ENCODE data around the gene ZNF587.
"Not testable (repeated sequence)": the region's sequence is repeated elsewhere in the genome, so short reads cannot be mapped to it uniquely, and the experiment has no call there.

ZNF587 gene

GRCh38 chr19:57849666-57850473 lies at the start of gene ZNF587:
ZNF587 (plus strand) TSS chr19:57849859; CDS start chr19:57850039, 180 bp downstream.
- peak; percentile 88 for DNase-seq

GRCh38 chr19:57800696-57801095 lies 49.0 kb upstream of the ZNF587 start:
- DNase-seq = no peak

GRCh38 chr19:57802269-57802668 lies 47.4 kb upstream of the ZNF587 start:
- DNase-seq = no peak

DNA sequence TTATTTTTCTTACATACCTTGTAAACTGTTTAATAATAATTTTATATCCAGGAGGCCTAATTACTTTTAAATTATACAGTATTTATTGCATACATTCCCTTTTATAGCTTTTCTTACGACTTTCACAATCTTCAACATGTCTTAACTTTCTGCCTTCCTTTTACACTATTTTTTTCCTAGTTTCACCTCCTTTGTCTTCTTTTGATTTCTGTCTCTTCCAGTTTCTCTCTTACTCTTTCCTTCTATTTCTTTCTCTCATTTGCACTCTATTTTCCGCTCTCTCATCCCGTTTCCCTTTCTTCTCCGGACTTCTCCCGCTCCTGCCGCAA lies 46.4 kb upstream of the ZNF587 start:
- no peak for DNase-seq

DNA sequence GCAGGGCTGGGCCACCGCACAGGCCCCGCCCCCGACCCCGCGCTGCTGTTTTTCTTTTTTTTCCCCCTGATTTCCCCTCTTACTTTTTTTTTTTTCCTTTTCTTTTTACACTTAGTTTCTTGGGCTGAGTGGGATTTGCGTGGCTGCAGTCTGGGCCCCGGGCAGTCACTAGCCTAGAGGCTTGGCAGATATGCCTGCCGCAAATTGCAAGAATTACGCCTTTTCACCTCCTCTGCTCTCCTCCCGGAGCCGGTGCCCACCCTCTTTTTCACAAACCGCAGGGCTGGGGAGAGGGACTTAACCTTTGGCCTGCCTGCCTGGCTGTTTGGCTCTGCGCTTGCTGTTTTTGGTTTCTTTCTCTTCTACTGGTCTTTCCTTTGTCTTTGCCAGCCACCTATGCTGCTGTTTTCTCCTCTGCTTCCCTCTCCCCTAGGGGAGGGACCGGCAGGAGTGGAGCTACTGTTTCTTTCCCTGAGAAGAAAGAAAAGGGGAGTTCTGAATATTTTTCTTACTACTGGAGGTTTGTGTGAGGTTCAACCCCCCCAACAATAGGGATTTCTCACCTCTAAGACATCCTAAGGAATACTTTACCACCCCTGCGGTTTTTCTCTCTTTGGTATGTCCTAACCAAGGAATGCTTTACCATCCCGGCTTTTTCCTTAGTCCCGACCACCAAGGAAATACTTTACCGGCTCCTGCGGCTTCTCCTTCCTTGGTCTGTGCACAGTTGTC lies 45.9 kb upstream of the ZNF587 start:
- no peak for DNase-seq

GRCh38 chr19:57807541-57807940 lies 42.1 kb upstream of the ZNF587 start:
- no peak for DNase-seq

- not testable (repeated sequence) for DNase-seq
Measured at GRCh38 chr19:57810410-57811295, 39.0 kb upstream of the ZNF587 start.

GRCh38 chr19:57812226-57812625 lies 37.4 kb upstream of the ZNF587 start:
- DNase-seq = peak; percentile 25

GRCh38 chr19:57812975-57813820 lies 36.5 kb upstream of the ZNF587 start:
- not testable (repeated sequence) for DNase-seq

DNA sequence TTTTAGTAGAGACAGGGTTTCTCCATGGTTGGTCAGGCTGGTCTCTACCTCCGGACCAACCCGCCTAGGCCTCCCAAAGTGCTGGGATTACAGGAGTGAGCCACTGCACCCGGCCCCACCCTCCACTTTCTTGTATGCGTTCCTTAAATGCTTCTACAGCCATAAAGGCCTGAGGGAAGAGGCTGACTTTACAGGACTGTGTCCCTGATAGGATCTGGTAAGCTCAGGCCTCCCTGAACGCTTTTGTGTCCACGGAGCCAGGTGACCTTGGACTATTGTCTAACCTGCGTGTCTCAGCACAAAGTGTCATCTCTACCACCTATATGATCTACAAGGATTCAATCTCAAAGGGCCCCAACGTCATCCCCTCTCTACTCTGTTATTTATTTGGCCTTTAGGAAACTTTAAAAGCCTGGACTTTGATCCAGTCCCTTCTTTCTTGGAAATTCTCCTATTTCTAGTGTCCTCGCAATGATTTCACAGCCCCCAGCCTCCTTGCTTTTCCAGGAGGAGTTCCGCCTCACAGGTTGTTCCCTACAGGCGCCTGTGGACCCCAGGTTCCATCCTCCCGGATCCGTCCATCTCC lies 35.6 kb upstream of the ZNF587 start:
- no peak for DNase-seq

- peak; percentile 85 for DNase-seq
Measured at GRCh38 chr19:57814505-57815246, 35.0 kb upstream of the ZNF587 start, which contains the start of gene ZNF552. ZNF552 (minus strand) TSS chr19:57814913; CDS start chr19:57814743, 170 bp downstream.

DNA sequence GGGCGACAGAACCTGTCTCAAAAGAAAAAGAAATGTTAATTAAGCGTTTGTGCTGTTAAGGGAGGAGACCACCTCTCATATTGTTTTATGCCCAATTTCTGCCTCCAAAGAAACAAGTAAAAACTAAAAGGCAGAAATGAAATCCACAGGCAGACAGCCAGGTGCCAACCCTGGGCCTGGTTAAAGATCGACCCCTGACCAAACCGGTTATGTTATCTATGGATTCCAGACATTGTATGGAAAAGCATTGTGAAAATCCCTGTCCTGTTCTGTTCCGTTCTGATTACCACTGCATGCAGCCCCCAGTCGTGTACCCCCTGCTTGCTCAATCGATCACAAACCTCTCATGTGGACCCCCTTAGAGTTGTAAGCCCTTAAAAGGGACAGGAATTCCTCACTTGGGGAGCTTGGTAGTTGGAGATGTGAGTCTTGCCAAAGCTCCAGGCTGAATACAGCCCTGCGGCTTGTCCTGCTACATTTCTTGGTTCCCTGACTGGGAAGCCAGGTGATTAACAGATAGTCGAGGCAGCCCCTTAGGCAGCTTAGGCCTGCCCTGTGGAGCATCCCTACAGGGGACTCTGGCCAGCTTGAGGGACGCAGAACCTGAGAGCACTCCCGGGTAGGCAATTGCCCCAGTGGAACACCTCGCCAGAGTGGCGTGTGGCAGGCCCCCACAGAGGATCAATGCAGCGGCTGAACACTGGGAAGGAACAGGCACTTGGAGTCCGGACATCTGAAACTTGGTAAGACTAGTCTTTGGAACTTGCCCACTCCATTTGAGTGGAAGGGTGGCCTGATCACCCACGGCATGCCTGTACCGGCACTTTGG lies 34.2 kb upstream of the ZNF587 start:
- DNase-seq = no peak

DNA sequence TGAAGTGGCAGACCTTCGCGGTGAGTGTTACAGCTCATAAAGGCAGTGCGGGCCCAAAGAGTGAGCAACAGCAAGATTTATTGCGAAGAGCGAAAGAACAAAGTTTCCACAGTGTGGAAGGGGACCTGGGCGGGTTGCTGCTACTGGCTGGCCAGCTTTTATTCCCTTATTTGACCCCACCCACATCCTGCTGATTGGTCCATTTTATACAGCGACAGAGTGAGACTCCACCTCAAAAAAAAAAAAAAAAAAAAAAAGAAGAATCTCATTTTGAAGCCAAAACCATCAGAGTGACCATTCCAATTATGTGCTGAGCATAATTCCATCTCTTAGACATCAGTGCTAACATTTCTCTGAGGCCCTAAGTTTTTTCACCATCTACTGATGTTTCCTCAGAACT lies 33.0 kb upstream of the ZNF587 start:
- no peak for DNase-seq

- no peak for DNase-seq
Measured at GRCh38 chr19:57817976-57818375, 31.7 kb upstream of the ZNF587 start.

DNA sequence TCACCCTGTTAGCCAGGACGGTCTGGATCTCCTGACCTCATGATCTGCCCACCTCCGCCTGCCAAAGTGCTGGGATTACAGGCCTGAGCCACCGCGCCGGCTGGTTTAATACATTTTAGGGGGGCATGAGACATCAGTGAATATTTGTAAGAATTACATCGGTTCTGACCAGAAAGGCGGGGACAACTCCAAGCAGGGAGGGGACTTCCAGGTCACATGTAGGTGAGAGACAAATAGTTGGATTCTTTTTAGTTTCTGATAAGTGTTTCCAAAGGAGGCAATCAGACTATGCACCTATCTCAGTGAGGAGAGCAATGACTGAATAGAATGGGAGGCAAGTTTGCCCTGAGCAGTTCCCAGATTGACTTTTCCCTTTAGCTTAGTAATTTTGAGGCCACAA lies 31.3 kb upstream of the ZNF587 start:
- no peak for DNase-seq

DNA sequence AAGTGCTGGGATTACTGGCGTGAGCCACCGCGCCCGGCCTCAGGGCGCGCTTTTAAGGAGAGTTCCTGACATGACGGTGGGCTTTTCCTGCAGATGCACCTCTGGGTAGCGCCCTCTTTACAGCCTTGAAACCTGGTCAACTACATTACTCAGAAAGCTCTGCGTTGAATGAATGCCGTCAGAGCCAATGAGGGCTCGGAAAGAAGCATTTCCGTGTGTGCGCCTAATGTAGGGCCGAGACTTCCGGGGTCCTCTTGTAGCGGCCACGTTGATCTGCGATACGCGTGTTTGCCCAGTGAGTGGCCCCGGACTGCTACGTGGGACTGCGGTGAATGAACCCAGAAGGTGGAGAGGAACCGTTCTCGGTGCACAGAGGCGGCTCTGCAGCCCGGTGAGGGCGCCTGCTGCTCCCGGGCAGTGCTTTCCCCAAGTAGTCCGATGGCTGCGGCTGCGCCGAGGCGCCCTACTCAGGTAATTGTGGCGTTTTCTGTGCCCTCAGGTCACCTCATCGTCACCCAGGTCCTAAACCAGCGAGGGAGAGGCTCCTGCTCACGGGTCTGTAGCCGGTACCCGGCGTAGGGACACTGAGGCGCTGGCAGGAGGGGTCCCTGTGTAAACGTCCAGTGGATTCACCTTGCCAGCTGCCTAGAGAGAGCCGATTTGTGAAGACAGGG lies 30.0 kb upstream of the ZNF587 start:
- peak; percentile 92 for DNase-seq

- no peak for DNase-seq
Measured at GRCh38 chr19:57820599-57820998, 29.1 kb upstream of the ZNF587 start.

GRCh38 chr19:57821095-57821494 lies 28.6 kb upstream of the ZNF587 start:
- not testable (repeated sequence) for DNase-seq

- DNase-seq = not testable (repeated sequence)
Measured at GRCh38 chr19:57821501-57821900, 28.2 kb upstream of the ZNF587 start.

DNA sequence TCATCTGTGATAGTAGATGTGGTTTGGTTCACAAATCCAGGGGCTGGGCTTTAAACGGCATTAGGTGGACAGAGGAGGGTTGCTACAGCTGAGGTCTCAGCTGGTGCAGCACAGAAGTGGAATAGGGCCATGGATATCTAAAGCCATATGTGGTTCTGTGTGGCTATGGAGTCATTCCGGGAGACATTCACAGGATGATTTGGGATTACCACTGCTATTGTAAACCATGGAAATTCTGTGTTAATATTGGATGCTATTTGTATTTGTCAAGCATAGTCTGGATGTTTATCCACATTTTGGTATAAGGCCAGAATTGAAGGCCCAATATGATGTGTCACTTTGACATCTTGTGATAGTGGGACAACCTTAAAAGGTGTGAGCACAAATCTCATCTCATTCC lies 26.5 kb upstream of the ZNF587 start:
- not testable (repeated sequence) for DNase-seq
